KMS-11 (cell line): ENCODE results near the gene FILIP1.

ENCODE experiments used
- H2AFZ ChIP-seq: fragments of 200-600 bp; sonication (generic); 2 replicates; pipeline ENCODE4 v1.6.1; 2016; ENCODE audit warnings: antibody characterized with exemption, mixed run types, low read depth
- H3K27ac ChIP-seq: fragments of 200-600 bp; sonication (generic); 2 replicates; pipeline ENCODE4 v1.6.1; 2016; ENCODE audit warnings: mild to moderate bottlenecking, mixed run types
- H3K27me3 ChIP-seq: fragments of 200-600 bp; sonication (generic); 2 replicates; pipeline ENCODE4 v1.6.1; 2017; ENCODE audit warnings: mild to moderate bottlenecking, low read depth, mixed run types, moderate library complexity; ENCODE audit not compliant: insufficient read depth
- H3K36me3 ChIP-seq: fragments of 200-600 bp; sonication (generic); 2 replicates; pipeline ENCODE4 v1.6.1; 2017; ENCODE audit warnings: mild to moderate bottlenecking, mixed run types; ENCODE audit not compliant: insufficient read depth
- H3K4me1 ChIP-seq: fragments of 200-600 bp; sonication (generic); 2 replicates; pipeline ENCODE4 v1.6.1; 2016; ENCODE audit warnings: mild to moderate bottlenecking, low read depth, mixed run types; ENCODE audit not compliant: poor library complexity, severe bottlenecking
- H3K4me2 ChIP-seq: fragments of 200-600 bp; sonication (generic); 2 replicates; pipeline ENCODE4 v1.7.0; 2016; ENCODE audit warnings: mild to moderate bottlenecking, mixed run types
- H3K4me3 ChIP-seq: fragments of 200-600 bp; sonication (generic); IDR thresholded peaks from 2 replicates; pipeline ENCODE4 v1.6.1; 2017; ENCODE audit warnings: low read depth, low read length, mixed read lengths; ENCODE audit not compliant: insufficient read depth
- H3K79me2 ChIP-seq: fragments of 200-600 bp; sonication (generic); 2 replicates; pipeline ENCODE4 v1.6.1; 2016; ENCODE audit warnings: low read depth, mixed run types; ENCODE audit not compliant: insufficient read depth
- H3K9ac ChIP-seq: fragments of 200-600 bp; sonication (generic); 2 replicates; pipeline ENCODE4 v1.6.1; 2016; ENCODE audit warnings: mild to moderate bottlenecking, mixed run types
- H4K20me1 ChIP-seq: fragments of 200-600 bp; sonication (generic); 2 replicates; pipeline ENCODE4 v1.6.1; 2016; ENCODE audit warnings: mild to moderate bottlenecking, mixed run types; ENCODE audit not compliant: insufficient read depth
- TF ChIP-seq, protein P1 (sequence below): fragments of 200-600 bp; sonication (generic); conservative IDR thresholded peaks from 2 replicates; pipeline ENCODE4 v1.6.1; 2017; ENCODE audit warnings: low read depth, mild to moderate bottlenecking, antibody characterized with exemption, low read length, moderate library complexity, mixed read lengths

FILIP1 gene

DNA sequence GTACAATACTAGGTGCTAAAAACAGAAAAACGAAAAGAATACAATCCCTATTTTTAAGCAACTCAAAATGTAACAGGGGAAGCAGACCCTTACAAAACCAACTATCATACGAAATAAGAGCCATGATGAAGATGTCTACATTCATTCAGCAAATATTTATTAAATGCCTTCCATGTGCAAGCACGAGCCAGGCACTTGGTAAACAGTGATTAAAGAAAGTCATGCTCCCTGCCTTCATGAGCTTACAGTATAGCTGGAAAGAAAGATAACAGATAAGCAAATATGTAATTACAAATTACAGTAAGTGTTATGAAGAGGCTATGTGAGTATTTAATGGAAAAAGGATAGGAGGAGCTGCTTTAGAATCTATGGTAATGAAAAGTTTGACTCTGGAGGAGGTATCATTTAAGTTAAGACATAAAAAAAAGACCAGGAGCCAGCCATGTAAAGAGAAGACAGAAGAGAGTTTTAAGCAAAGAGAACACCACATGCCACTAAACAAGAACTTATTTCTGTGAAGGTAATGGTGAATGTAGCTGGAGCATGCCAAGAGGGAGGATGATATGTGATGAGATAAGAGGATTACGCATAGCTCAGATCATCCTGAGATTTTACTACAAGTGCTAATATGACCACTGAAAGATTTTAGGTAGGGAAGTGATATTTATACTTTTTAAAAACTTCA is 230.7 kb downstream of the FILIP1 start:
- H3K4me3 ChIP-seq, result no peak overlapping the region
- H2AFZ ChIP-seq, result no peak overlapping the region
- no peaks in the 10 kb centered on the region for H3K36me3 ChIP-seq
- H4K20me1 ChIP-seq, result no peaks in the 10 kb centered on the region
- H3K27me3 ChIP-seq, result no peaks in the 10 kb centered on the region
- no peaks in the 10 kb centered on the region for H3K79me2 ChIP-seq
- TF ChIP-seq, protein P1, sequence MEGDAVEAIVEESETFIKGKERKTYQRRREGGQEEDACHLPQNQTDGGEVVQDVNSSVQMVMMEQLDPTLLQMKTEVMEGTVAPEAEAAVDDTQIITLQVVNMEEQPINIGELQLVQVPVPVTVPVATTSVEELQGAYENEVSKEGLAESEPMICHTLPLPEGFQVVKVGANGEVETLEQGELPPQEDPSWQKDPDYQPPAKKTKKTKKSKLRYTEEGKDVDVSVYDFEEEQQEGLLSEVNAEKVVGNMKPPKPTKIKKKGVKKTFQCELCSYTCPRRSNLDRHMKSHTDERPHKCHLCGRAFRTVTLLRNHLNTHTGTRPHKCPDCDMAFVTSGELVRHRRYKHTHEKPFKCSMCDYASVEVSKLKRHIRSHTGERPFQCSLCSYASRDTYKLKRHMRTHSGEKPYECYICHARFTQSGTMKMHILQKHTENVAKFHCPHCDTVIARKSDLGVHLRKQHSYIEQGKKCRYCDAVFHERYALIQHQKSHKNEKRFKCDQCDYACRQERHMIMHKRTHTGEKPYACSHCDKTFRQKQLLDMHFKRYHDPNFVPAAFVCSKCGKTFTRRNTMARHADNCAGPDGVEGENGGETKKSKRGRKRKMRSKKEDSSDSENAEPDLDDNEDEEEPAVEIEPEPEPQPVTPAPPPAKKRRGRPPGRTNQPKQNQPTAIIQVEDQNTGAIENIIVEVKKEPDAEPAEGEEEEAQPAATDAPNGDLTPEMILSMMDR, result no peak
- H3K4me1 ChIP-seq, result no peaks in the 10 kb centered on the region
- H3K4me2 ChIP-seq, result no peak overlapping the region
- no peak overlapping the region for H3K9ac ChIP-seq
- no peak overlapping the region for H3K27ac ChIP-seq

DNA sequence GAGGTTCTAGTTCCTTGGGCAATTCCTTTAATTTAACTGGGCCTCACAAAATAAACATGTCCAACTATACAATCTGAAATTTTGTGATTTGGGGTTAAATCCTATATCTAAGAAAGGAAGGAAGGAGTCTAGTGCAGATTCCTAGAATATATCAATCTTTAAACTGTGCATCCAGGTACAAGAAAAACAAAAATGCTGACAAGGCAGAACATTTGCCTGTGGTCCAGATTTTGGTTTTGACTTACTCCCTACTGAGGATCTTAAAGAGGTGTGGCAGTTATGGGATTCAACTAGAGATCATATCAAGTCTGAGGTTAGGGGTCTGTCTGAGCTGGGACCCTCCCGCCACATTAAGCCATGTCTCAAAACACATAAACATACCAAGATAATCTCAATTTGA is 232.3 kb downstream of the FILIP1 start:
- Histone ChIP-seq H3K9ac (no peak overlapping the region), H3K4me3 (no peak overlapping the region), H2AFZ (no peak overlapping the region), H3K27ac (no peak overlapping the region), H3K36me3 (no peaks in the 10 kb centered on the region), H3K27me3 (no peaks in the 10 kb centered on the region), H3K4me1 (no peaks in the 10 kb centered on the region), H4K20me1 (no peaks in the 10 kb centered on the region), H3K4me2 (no peak overlapping the region), H3K79me2 (no peaks in the 10 kb centered on the region)
- TF ChIP-seq, protein P1, result no peak

DNA sequence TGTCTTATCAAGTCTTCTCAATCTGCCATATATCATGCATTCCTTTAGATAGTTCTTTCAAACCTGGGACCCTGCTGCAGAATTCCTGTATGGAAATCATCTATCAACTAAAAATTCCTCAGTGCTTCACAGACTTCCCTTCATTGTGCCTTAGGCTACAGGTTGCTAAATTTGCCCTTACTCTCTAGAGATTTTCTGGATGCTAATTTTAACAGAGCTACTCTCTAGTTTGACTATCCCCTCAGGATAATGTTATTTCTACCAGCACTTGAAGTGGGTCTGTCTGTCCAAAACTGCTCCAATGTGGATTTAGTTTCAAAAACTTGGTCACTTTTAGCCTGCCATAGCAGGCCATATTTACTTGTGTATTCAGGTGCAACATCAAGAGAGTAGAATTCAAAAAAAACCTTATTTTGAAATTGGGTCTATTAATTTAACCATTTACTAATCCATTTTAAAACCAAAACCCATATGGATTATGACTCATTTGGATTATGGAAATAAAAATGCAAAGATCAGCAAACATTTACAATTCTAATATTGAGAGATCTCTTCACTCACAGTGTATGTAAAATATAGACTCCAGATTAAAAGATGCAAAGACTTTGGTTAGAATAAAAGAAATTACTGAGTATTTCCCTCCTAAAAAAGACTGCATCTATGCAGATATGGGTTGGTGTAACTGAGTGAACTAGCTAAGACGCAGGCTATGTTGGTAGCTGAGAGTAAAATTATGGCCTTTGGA is 236.1 kb downstream of the FILIP1 start:
- Histone ChIP-seq H4K20me1 (no peaks in the 10 kb centered on the region), H3K27me3 (no peaks in the 10 kb centered on the region), H3K4me3 (no peak overlapping the region), H2AFZ (no peak overlapping the region), H3K4me2 (no peak overlapping the region), H3K79me2 (no peaks in the 10 kb centered on the region), H3K36me3 (no peaks in the 10 kb centered on the region), H3K4me1 (no peaks in the 10 kb centered on the region), H3K27ac (no peak overlapping the region), H3K9ac (no peak overlapping the region)
- TF ChIP-seq, protein P1, result no peak

DNA sequence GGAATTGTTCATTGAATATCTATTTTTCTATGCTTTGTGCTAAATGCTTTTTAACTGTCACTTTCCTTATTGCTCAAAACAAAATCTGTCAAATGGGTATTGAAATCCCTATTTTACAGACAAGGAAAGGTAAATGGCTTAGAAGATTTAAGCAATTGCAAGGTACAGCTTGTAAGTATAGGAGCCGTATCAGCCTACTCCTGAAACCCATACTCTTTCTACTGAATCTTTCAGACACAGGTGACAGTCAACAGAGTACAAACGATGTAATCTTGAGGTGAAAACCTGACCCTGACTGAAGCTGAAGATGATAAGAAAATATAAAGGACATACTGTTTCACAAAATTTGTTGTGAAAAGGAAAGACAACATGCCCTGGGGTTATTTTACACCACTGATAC is 243.0 kb downstream of the FILIP1 start:
- H3K36me3 ChIP-seq, result no peaks in the 10 kb centered on the region
- no peak overlapping the region for H2AFZ ChIP-seq
- H3K79me2 ChIP-seq, result no peaks in the 10 kb centered on the region
- H3K27me3 ChIP-seq, result no peaks in the 10 kb centered on the region
- no peaks in the 10 kb centered on the region for H4K20me1 ChIP-seq
- no peaks in the 10 kb centered on the region for H3K4me1 ChIP-seq
- H3K4me3 ChIP-seq, result no peak overlapping the region
- H3K27ac ChIP-seq, result no peak overlapping the region
- H3K4me2 ChIP-seq, result no peak overlapping the region
- TF ChIP-seq, protein P1, result no peak
- H3K9ac ChIP-seq, result no peak overlapping the region
